Muscle of back (tissue), 13 donors: ENCODE results near the gene FAM9C. TPM values are rescaled to one million over a fixed set of nuclear protein-coding genes. Genes with fewer than 3 reads are reported as not detected.
"Not testable (repeated sequence)": the region's sequence is repeated elsewhere in the genome, so short reads cannot be mapped to it uniquely, and the experiment has no call there.

Experiments used
- DNase-seq, 3 donors: peaks; one replicate each; pipeline versions ENCODE4 v3.0.0 to v3.0.0-alpha.2; 2013
- long read RNA-seq, 9 donors: transcript quantifications; one replicate each; lab custom pipeline, GENCODE V29; 2026
- polyA plus RNA-seq, 10 donors: library from polyadenylated mRNA; unstranded; fragments of 120-200 nt; gene quantifications; one replicate each; pipeline ENCODE4 v1.2.1, GENCODE V29; 2013; ENCODE audit not compliant: insufficient read length in 10 of 10

FAM9C gene
- under 1 TPM; 0.08 to 0.88 (median 0.45) TPM for polyA plus RNA-seq
- long read RNA-seq, donor 1: 0 reads
- long read RNA-seq, donor 2: 0 reads
- long read RNA-seq, donor 3: 0 reads
- long read RNA-seq, donor 4: 0 reads
- long read RNA-seq, donor 5: 0 reads
- long read RNA-seq, donor 6: 0 reads
- long read RNA-seq, donor 7: 0 reads
- long read RNA-seq, donor 8: 0 reads
- long read RNA-seq, donor 9: 0 reads

- no peak for DNase-seq
Observed at GRCh38 chrX:13044441-13044840, at the start of gene FAM9C. FAM9C (minus strand) TSS chrX:13044620; CDS start chrX:13043789, 831 bp downstream.

GRCh38 chrX:13093529-13094140 lies 49.2 kb upstream of the FAM9C start:
- DNase-seq: no peak

GRCh38 chrX:13092455-13092941 lies 48.1 kb upstream of the FAM9C start:
- no peak for DNase-seq

GRCh38 chrX:13091111-13091765 lies 46.8 kb upstream of the FAM9C start:
- no peak for DNase-seq

GRCh38 chrX:13090339-13091110 lies 46.1 kb upstream of the FAM9C start:
- DNase-seq: peak in 1 of 3 donors; percentile 25

DNA sequence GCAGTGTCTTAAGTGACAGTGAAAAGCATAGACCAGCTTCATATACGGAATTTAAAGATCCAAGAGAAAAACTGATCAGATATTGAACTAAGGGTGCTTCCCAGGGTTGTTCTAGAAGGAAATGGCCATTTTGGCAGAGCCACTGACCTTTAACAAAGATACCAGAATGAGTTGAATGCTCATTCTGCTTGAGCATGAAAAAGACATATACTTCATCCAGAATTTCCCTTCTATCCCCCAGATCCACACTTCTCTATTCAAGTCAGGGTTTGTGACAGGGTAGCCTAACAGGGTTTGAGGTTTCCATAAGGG lies 45.6 kb upstream of the FAM9C start:
- no peak for DNase-seq

GRCh38 chrX:13088156-13088487 lies 43.7 kb upstream of the FAM9C start:
- DNase-seq: no peak

- DNase-seq: no peak
Observed at GRCh38 chrX:13087322-13088155, 43.1 kb upstream of the FAM9C start.

GRCh38 chrX:13086793-13087321 lies 42.4 kb upstream of the FAM9C start:
- DNase-seq: not testable (repeated sequence)

- DNase-seq: no peak
Observed at GRCh38 chrX:13086076-13086475, 41.7 kb upstream of the FAM9C start.

GRCh38 chrX:13085526-13085925 lies 41.1 kb upstream of the FAM9C start:
- no peak for DNase-seq

DNA sequence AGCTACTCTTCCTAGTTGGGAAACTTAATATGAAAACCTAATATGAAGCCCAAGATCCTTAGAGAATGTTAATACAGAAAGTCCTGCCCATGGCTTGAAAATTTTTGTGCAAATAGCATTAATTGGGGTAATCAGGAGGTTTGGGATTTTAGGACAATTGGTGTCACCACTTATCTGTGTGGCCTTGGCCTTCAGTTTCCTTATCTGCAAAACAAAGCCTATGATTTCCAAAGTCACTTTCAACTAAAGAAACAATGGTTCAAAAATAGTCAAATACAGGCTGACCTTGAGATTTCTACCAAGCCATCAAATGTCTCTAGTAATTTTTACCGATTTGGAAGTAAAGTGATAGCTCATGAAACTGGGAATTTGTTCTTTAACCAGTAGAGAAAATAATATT lies 40.2 kb upstream of the FAM9C start:
- no peak for DNase-seq

- not testable (repeated sequence) for DNase-seq
Observed at GRCh38 chrX:13083755-13084326, 39.4 kb upstream of the FAM9C start.

DNA sequence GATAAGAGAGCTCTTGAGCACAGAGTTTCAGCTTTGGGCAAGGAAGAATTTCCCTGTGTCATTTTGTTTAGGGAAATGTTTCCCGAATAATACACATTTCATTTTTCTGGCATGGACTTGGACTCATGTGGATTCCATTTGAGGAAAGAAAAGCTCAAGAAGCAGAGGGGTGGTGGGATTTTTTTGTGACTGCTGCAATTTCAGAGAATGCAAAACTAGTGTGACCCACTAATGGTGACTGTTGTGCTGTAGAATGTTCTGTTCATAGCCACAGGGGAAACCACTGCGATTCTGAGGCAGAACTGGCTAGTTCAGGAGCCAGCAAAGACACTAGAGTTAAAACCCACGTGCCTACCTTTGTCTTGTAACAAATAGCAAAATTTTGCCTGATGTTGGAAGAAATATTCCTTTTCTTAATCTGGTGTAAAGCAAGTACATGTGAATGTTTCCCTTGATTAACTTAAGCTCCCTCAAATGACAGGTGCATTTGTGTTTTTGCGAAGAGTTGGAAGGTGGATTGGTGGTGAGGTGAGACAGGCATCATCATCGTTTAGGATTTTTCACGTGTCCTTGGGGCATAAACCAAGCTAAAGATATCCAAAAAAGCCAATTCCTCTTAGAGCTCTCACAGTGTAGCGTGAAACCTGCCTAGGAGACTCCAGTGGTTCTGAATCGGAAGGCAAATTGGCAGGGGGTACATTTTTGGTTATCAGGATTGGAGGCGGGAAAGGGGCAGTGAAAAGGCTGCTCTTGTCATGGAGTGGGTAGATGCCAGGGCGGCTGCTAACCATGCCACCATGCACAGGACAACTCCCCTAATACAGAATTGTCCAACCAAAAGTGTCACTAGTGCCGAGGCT lies 38.0 kb upstream of the FAM9C start:
- peak in 1 of 3 donors; percentile 30 for DNase-seq

DNA sequence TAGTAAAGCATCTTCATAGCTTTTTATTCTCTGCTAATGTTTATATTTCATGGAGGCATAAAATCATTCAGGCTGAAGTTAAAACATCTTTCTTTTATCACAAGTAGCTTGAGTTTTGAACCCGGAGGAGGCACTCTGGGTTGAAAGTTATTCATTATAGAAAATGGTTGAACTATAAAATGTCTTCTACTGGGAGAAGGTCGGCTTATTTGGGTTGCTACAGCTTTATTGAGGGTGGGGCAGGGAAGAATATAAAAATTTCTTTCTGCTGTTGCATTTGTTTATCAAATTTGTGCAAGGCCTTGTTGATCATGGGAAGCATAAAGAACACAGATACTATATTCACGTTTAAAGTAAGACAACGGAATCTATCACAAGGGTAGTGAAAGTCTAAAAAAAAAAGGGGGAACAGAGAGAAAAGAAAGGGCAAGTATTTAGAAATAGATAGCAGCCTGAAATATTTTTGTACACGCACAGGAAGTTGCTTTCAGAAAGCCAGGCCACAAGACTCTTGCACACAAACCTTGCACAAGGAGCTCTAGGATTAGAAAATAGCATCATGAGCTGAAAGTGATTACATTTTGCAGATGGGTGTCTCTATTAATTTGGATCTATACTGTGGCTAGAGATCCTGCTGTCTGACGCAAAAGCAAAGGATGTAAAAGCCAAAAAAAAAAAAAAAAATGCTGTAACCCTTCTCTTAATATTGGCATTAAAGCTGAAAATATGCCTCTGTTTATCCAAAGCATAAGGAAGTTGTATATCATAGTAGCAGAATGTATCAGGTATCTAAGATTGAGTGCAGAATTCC lies 37.2 kb upstream of the FAM9C start:
- peak in 1 of 3 donors; percentile 20 for DNase-seq

GRCh38 chrX:13080128-13080795 lies 35.8 kb upstream of the FAM9C start:
- DNase-seq: no peak

DNA sequence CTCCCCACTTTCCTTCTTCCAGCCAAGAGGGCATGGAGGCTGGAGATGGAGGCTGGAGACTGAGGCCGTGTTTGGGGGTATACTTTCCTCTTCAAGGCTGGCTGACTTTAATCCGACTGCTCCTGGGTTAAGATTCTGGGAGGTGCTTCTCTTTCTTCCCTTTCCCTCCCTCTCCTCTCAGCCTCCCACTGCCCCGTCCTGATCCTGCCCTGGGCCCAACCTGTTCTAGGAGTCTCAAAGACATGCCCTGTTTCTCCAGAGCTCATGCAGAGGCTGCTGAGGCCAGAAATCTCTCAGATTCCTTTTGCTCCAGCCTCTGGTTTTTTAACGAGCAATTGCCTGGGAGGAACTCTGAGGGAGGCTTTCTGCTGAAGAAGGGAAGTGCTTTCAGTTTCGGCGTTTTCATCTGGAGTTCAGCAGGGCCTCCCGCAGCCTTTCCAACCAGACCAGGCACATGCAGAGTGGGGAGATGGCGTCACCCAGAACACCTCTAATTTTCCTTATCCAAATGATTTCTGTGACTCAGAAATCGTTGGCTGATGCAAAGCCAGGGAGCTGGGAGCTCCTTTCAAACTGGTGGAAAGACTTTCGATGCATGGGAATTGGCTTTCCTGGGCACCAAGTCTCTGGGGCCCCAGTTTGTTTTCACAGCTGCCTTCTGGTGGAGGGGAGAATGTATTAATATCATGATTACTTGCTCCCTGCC lies 34.5 kb upstream of the FAM9C start:
- DNase-seq: peak; percentile 53 to 73 (median 61)

DNA sequence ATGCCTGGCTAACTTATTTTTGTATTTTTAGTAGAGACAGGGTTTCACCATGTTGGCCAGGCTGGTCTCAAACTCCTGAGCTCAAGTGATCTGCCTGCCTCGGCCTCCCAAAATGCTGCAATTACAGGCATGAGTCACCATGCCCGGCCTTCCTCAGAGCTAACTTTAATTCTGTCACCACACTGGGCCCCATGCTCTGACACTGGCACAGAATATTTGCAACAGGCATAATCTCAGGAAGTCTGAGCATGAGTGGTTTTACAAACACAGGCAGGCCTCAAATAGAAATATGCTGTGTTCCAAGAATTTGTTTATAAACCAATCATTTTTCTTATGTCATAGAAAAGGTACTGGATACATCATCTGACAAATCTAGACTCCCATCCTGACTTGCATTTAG lies 32.7 kb upstream of the FAM9C start:
- DNase-seq: no peak
